Measurements from ENCODE around the gene NRTN.

The NRTN gene

DNA sequence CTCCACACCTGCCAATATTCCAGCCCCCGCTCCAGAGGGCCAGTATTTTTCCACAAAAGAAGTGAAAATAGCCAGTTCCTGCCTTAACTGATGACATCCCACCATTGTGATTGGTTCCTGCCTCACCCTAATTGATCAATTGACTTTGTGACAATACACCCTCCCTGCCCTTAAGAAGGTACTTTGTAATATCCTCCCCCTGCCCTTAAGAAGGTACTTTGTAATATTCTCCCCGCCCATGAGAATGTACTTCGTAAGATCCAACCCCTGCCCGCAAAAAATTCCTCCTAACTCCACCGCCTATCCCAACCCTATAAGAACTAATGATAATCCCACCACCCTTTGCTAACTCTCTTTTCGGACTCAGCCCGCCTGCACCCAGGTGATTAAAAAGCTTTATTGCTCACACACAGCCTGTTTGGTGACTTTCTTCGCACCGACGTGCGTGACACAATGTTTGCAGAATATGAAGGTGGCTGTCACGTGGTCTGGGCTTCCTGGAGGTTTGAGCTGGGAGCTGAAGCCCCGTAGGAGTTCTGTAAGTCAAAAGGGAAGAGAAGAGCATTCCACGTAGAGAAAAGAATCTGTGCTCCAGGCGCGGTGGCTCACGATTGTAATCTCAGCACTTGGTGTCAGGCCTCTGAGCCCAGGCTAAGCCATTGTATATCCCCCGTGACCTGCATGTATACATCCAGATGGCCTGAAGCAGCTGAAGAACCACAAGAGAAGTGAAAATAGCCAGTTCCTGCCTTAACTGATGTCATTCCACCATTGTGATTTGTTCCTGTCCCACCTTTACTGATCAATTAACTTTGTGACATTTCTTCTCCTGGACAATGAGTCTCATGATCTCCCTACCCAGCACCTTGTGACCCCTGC, 52.6 kb downstream of the NRTN start:
- Histone ChIP-seq H3K4me1 (no peaks in the 10 kb centered on the region), H3K27ac (no peak overlapping the region), H3K4me3 (no peak overlapping the region), H3K36me3 (no peaks in the 10 kb centered on the region), H3K27me3 (peaks cover 0 to 10% of the 10 kb centered on the region in 2 donors), H3K9me3 (no peaks in the 10 kb centered on the region)
- no peak for DNase-seq
- TF ChIP-seq, protein P1, sequence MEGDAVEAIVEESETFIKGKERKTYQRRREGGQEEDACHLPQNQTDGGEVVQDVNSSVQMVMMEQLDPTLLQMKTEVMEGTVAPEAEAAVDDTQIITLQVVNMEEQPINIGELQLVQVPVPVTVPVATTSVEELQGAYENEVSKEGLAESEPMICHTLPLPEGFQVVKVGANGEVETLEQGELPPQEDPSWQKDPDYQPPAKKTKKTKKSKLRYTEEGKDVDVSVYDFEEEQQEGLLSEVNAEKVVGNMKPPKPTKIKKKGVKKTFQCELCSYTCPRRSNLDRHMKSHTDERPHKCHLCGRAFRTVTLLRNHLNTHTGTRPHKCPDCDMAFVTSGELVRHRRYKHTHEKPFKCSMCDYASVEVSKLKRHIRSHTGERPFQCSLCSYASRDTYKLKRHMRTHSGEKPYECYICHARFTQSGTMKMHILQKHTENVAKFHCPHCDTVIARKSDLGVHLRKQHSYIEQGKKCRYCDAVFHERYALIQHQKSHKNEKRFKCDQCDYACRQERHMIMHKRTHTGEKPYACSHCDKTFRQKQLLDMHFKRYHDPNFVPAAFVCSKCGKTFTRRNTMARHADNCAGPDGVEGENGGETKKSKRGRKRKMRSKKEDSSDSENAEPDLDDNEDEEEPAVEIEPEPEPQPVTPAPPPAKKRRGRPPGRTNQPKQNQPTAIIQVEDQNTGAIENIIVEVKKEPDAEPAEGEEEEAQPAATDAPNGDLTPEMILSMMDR (IDR thresholded peaks at IDR 0.05): no peak
- intact Hi-C loops (cut with DNase I; ENCODE audit: low total_unique reads): no loop called here

DNA sequence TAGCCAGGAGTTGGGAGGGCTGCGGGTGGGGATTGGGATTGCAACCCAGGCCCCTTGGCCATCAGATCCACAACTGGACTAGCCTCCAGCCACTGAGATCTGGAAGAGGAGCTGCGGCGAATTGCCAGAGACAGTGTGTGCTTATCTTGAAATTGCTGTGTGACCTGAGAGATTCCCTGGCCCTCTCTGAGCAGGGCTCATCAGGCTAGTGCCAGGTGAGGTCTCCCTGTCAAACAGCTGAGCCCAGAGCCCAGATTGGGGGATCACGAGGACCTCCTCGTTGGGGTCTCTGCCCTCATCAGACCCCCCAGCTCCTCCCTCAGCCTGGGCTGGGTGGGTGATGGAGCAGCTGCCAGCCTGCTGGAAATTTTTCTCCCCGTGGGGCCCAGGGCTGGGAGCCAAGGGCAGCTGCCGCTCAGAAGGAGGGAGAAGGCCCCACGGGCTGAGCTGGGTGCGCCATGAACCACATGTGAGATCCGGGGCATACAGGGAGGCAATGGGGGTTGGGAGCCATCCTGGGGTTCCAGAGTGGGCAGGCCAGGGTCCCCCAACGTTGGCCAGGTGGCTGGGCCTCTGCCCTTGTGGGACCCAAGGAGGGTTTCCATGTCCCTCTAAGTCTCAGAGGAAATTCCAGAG, 58.3 kb downstream of the NRTN start:
- Histone ChIP-seq H3K36me3 (no peaks in the 10 kb centered on the region), H3K4me1 (no peaks in the 10 kb centered on the region), H3K9me3 (no peaks in the 10 kb centered on the region), H3K4me3 (no peak overlapping the region), H3K27ac (no peak overlapping the region), H3K27me3 (peaks cover 0 to 60% of the 10 kb centered on the region in 2 donors)
- DNase-seq: no peak
- intact Hi-C loops (cut with DNase I; ENCODE audit: low total_unique reads): no loop called here
- TF ChIP-seq, protein P1 (IDR thresholded peaks at IDR 0.05): no peak

DNA sequence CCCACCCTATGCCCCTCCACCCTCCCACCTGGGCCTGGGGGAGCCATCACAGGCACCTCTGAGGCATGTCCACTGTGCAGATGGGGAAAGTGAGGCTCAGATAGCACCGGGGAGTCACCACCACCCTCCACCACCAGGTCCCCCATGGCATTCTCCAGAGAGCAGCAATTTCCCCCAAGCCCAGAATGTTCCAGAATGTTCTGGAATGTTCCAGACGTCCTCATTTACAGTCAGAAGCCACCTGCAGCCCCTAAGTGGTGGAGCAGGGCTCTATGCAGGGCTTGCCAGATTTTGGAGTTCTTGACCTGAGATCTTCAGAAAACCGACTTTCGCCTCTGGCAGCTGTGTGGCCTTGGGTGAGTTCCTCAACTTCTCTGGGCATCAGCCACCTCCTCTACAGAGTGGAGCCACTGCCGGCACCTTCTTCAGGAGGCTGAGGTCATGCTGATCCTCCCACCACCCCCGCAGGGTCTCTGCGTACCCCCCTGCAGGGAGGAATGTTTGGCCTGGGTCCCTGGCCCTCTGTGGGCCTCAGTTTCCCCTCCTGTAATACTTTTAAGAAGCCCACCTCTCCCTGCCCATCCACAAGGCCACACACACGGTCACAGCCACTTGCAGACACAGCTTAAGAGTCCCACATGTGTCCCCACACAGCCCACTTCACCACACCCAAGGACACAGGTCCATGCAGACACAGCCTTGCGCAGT, 59.3 kb downstream of the NRTN start:
- no peak overlapping the region for H3K27ac ChIP-seq
- TF ChIP-seq, protein P1 (IDR thresholded peaks at IDR 0.05): no peak
- intact Hi-C loops (cut with DNase I; ENCODE audit: low total_unique reads): no loop called here
- no peaks in the 10 kb centered on the region for H3K4me1 ChIP-seq
- no peaks in the 10 kb centered on the region for H3K9me3 ChIP-seq
- no peak for DNase-seq
- no peak overlapping the region for H3K4me3 ChIP-seq
- no peaks in the 10 kb centered on the region for H3K36me3 ChIP-seq
- H3K27me3 ChIP-seq: peaks cover 0 to 58% of the 10 kb centered on the region in 2 donors

DNA sequence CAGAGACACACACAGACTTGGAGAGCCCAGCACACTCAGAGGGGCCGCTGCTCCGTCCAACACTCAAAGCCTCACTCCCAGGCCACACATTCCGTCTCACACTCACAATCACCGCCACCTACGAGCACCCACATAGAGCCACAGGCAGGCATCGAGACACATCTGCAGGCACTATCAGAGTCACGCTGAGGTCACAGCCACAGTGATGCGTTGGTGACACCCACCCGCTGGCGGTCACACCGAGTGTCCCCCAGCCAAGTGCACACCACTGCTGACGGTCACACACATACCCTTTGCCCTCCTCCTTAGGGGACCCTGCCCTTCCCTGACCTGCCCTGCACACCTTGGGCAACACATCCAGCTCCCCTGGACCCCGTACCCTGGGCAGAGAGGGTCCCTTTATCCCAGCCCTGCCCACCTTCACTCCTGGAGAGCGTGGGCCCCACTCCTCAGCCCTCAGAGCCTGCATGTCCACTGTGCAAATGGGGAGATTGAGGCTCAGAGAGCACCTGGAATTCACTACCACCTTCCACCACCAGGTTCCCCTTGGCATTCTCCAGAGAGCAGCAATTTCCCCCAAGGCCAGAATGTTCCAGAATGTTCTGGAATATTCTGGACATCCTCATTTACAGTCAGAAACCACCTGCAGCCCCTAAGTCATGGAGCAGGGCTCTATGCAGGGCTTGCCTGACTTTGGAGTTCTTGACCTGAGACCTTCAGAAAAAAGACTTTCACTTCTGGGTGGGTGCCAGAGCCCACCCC, 60.0 kb downstream of the NRTN start:
- TF ChIP-seq, protein P1 (IDR thresholded peaks at IDR 0.05): peak in 1 of 2 experiments; percentile 10
- no peak overlapping the region for H3K27ac ChIP-seq
- H3K9me3 ChIP-seq: no peaks in the 10 kb centered on the region
- peaks cover 0 to 54% of the 10 kb centered on the region in 2 donors for H3K27me3 ChIP-seq
- intact Hi-C loops (cut with DNase I; ENCODE audit: low total_unique reads): no loop called here
- H3K4me1 ChIP-seq: no peaks in the 10 kb centered on the region
- no peak for DNase-seq
- no peak overlapping the region for H3K4me3 ChIP-seq
- no peaks in the 10 kb centered on the region for H3K36me3 ChIP-seq

GRCh38 chr19:5865772-5866171, 60.9 kb downstream of the NRTN start:
- DNase-seq: no peak
- H3K27ac ChIP-seq: no peak overlapping the region
- no peak overlapping the region for H3K4me3 ChIP-seq
- H3K27me3 ChIP-seq: peaks cover 0 to 58% of the 10 kb centered on the region in 2 donors
- H3K36me3 ChIP-seq: no peaks in the 10 kb centered on the region
- H3K9me3 ChIP-seq: no peaks in the 10 kb centered on the region
- TF ChIP-seq, protein P1 (IDR thresholded peaks at IDR 0.05): no peak
- intact Hi-C loops (cut with DNase I; ENCODE audit: low total_unique reads): no loop called here
- no peaks in the 10 kb centered on the region for H3K4me1 ChIP-seq

All from tibial artery (tissue), 4 donors.